ENCODE data around the gene LCN2. TPM values are rescaled to one million over a fixed set of nuclear protein-coding genes. Genes with fewer than 3 reads are reported as not detected.
"Not testable (repeated sequence)": the region's sequence is repeated elsewhere in the genome, so short reads cannot be mapped to it uniquely, and the experiment has no call there.

The LCN2 gene
- total RNA-seq, 1 donor from 2014 or later = 233 TPM

- no peak for TF ChIP-seq CTCF (IDR thresholded peaks at IDR 0.05; ENCODE audit: insufficient read depth, low read length, poor library complexity, severe bottlenecking)
- Histone ChIP-seq H3K4me3 (ENCODE audit: low read depth, low read length) (no peak overlapping the region), H3K36me3 (ENCODE audit: control insufficient read depth, insufficient read depth, low read length) (peaks cover 12% of the 10 kb centered on the region)
These were observed 42.9 kb upstream of the LCN2 start for GRCh38 chr9:128106181-128106939.

GRCh38 chr9:128106940-128107467 is 42.2 kb upstream of the LCN2 start:
- Histone ChIP-seq H3K4me3 (ENCODE audit: low read depth, low read length) (no peak overlapping the region), H3K27me3 (ENCODE audit: control insufficient read depth, insufficient read depth, low read length) (no peaks in the 10 kb centered on the region), H3K36me3 (ENCODE audit: control insufficient read depth, insufficient read depth, low read length) (peaks cover 12% of the 10 kb centered on the region)
- TF ChIP-seq CTCF (IDR thresholded peaks at IDR 0.05; ENCODE audit: insufficient read depth, low read length, poor library complexity, severe bottlenecking) = no peak
- no peak for DNase-seq (ENCODE audit: low read depth)

More at GRCh38 chr9:128106181-128106939, 42.9 kb upstream of the LCN2 start:
- no peaks in the 10 kb centered on the region for H3K27me3 ChIP-seq (ENCODE audit: control insufficient read depth, insufficient read depth, low read length)
- DNase-seq (ENCODE audit: low read depth) = no peak

GRCh38 chr9:128107468-128108268 is 41.6 kb upstream of the LCN2 start:
- H3K4me3 ChIP-seq (ENCODE audit: low read depth, low read length) = no peak overlapping the region
- H3K36me3 ChIP-seq (ENCODE audit: control insufficient read depth, insufficient read depth, low read length) = peaks cover 9% of the 10 kb centered on the region
- no peak for DNase-seq (ENCODE audit: low read depth)
- H3K27me3 ChIP-seq (ENCODE audit: control insufficient read depth, insufficient read depth, low read length) = no peaks in the 10 kb centered on the region
- TF ChIP-seq CTCF (IDR thresholded peaks at IDR 0.05; ENCODE audit: insufficient read depth, low read length, poor library complexity, severe bottlenecking) = no peak

- TF ChIP-seq CTCF (IDR thresholded peaks at IDR 0.05; ENCODE audit: insufficient read depth, low read length, poor library complexity, severe bottlenecking) = no peak
- H3K4me3 ChIP-seq (ENCODE audit: low read depth, low read length) = no peak overlapping the region
- DNase-seq (ENCODE audit: low read depth) = no peak
- H3K27me3 ChIP-seq (ENCODE audit: control insufficient read depth, insufficient read depth, low read length) = no peaks in the 10 kb centered on the region
- H3K36me3 ChIP-seq (ENCODE audit: control insufficient read depth, insufficient read depth, low read length) = peaks cover 5% of the 10 kb centered on the region
These were observed 40.8 kb upstream of the LCN2 start for GRCh38 chr9:128108269-128109049.

GRCh38 chr9:128109050-128109709 is 40.1 kb upstream of the LCN2 start:
- TF ChIP-seq CTCF (IDR thresholded peaks at IDR 0.05; ENCODE audit: insufficient read depth, low read length, poor library complexity, severe bottlenecking) = no peak
- H3K27me3 ChIP-seq (ENCODE audit: control insufficient read depth, insufficient read depth, low read length) = no peaks in the 10 kb centered on the region
- no peak overlapping the region for H3K4me3 ChIP-seq (ENCODE audit: low read depth, low read length)
- DNase-seq (ENCODE audit: low read depth) = no peak
- H3K36me3 ChIP-seq (ENCODE audit: control insufficient read depth, insufficient read depth, low read length) = peaks cover 5% of the 10 kb centered on the region

GRCh38 chr9:128111726-128112125 is 37.5 kb upstream of the LCN2 start:
- not testable (repeated sequence) for DNase-seq (ENCODE audit: low read depth); H3K36me3 ChIP-seq (ENCODE audit: control insufficient read depth, insufficient read depth, low read length); H3K27me3 ChIP-seq (ENCODE audit: control insufficient read depth, insufficient read depth, low read length); H3K4me3 ChIP-seq (ENCODE audit: low read depth, low read length)

All from kidney epithelial cell (primary cell).